Measurements from ENCODE around the gene RADIL. TPM values are rescaled to one million over a fixed set of nuclear protein-coding genes. Genes with fewer than 3 reads are reported as not detected.

The RADIL gene
- total RNA-seq, 2 experiments from 2014 or later = 0.17 to 0.28 TPM

DNA sequence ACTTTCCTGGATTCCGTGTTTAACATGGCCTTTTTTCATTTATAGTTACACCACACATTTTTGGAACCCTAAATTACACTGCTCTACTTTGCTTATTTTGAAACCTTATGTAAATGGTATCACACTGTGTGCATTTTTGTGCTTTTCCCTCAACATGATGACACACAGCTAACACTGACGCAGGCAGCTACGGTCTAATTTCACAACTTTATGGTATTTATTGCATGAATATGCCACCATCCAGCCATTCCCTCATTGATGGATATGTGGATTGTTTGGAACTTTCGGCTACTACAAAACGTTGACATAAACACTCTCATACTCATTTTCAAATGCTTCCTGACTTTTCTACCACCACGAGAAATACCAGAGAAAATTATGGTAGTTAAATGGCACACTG, 28.6 kb downstream of the RADIL start:
- H3K9me3 Mint-ChIP-seq = no peaks in the 10 kb centered on the region
- H3K4me3 Mint-ChIP-seq = no peak overlapping the region
- peaks cover 22% of the 10 kb centered on the region for H3K27me3 Mint-ChIP-seq
- DNase-seq = no peak
- no peak overlapping the region for H3K27ac Mint-ChIP-seq
- H3K36me3 Mint-ChIP-seq = no peaks in the 10 kb centered on the region
- no peak for ATAC-seq (ENCODE audit: low read depth)
- H3K4me1 Mint-ChIP-seq = peaks cover 7% of the 10 kb centered on the region
- POLR2A ChIA-PET = no interaction called here

DNA sequence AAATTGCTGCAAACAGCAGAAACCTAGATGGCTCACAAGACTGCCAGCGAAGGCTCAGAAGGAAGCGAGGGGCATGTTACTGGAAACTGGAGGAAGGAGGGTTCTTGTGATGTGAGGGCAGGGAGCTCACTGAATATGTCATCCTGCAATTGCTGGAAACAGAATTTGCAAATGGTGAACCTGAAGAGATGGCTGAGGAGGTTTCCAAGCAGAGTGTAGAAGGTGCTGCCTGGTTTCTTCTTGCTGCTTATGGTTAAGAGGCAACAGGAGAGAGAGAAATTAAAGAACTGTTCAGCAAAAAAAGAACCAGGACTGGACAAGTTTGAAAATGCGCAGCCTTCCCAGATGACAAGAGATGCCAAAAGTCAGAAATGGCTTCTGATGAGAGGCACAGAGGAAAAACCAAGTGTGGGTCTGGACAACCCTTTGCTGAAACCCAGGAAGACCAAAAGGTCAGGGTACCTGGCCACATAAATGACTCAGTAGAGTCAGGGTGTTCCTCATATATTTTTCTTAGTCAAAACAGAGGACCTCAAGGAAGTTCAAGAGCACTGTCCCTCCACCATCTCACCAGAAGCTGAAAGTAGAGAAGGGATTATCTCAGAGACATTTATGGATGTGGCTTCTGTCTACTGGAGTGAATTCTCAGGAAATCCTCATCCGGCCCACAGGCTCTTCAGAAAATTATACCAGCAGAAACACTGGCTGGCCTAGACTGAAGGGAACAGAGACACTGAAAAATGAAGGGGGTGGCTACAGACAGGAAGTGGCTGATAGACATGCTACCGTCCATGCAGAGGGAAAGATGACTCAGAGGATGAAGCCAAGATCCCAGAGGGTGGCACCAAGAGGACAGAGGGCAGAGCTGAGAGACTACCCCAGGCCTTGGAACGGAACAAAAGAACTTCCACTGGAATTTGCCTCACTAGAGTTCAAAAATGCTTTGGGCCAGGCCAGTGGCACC, 31.8 kb downstream of the RADIL start:
- Mint-ChIP-seq H3K4me1 (peaks cover 7% of the 10 kb centered on the region), H3K36me3 (no peaks in the 10 kb centered on the region), H3K4me3 (no peak overlapping the region), H3K9me3 (no peaks in the 10 kb centered on the region), H3K27me3 (peaks cover 13% of the 10 kb centered on the region), H3K27ac (no peak overlapping the region)
- POLR2A ChIA-PET = interaction anchor here (0.6 kb wide), 1 partner anchor 949 kb away, joined by 4 read pairs; no protein-coding TSS in a partner anchor
- peak; percentile 62 for ATAC-seq (ENCODE audit: low read depth)
- no peak for DNase-seq

DNA sequence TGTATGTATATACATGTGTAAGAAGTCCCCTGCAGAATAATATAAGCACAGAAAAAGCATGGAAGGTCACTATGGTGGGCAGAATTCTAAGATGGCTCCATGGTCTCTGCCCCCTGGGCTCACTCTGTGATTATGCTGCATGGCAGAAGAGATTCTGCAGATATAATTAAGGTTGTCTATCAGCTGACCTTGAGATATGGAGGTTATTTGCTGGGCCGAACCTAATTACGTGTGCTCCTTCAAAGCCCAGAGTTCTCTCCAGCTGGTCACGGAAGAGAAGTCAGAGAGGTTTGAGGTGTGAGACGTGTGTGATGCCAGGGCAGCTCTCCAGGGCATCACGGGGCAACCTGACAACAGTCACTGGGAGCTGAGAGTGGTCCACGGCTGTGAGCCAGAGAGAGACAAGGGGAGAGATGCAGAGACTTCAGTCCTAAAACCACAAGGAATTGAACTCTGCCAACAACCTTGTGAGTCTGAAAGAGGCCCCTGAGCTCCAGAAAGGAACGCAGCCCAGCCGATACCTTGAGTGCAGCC, 33.2 kb downstream of the RADIL start:
- ATAC-seq (ENCODE audit: low read depth) (no peak), DNase-seq (no peak)
- Mint-ChIP-seq H3K4me3 (no peak overlapping the region), H3K9me3 (no peaks in the 10 kb centered on the region), H3K27ac (no peak overlapping the region), H3K27me3 (peaks cover 16% of the 10 kb centered on the region), H3K36me3 (no peaks in the 10 kb centered on the region), H3K4me1 (peaks cover 10% of the 10 kb centered on the region)
- POLR2A ChIA-PET = no interaction called here

DNA sequence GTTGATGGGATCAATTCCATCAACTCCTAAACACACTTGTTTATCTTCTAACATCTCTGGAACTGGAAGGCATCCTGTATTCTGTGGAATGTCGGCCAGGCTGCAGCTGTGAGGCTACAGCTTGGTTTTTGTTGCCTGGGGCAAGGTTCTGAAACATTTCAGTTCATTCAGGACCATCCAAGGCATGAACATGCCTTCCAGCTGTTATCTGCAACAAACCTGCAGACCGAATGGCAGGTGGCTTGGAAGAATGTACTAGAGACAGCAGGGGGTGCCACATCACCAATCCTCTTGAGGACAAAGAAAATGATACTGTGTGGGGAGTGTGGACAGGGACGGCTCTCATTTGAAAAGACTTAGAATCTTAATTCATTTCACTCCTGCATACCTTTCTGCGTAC, 34.1 kb downstream of the RADIL start:
- peak; percentile 75 for ATAC-seq (ENCODE audit: low read depth)
- Mint-ChIP-seq H3K27me3 (peaks cover 23% of the 10 kb centered on the region), H3K27ac (no peak overlapping the region), H3K9me3 (no peaks in the 10 kb centered on the region), H3K4me3 (no peak overlapping the region), H3K36me3 (no peaks in the 10 kb centered on the region), H3K4me1 (peaks cover 11% of the 10 kb centered on the region)
- DNase-seq = no peak
- POLR2A ChIA-PET = interaction anchor here (0.7 kb wide), 1 partner anchor 67 kb away, joined by 3 read pairs; no protein-coding TSS in a partner anchor

DNA sequence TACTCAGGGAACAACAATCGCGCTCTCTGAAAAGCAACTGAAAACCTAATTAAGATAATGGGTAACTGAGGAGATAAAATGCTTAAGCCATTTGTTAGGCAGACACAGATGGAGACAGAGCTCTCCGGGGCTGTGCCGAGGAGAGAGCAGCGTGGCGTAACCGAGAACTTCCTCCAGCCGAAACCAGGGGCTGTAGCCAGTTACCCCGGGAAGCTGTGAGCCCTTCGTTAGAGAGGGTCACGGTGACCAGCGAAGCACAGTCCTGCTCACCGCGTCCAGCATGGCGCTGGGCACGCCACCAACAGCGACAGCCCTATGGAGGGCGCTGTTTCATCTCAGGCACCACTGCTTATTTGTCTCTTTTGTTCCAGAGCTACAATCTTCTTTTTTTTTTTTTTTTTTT, 37.8 kb downstream of the RADIL start:
- Mint-ChIP-seq H3K36me3 (no peaks in the 10 kb centered on the region), H3K27me3 (peaks cover 23% of the 10 kb centered on the region)

DNA sequence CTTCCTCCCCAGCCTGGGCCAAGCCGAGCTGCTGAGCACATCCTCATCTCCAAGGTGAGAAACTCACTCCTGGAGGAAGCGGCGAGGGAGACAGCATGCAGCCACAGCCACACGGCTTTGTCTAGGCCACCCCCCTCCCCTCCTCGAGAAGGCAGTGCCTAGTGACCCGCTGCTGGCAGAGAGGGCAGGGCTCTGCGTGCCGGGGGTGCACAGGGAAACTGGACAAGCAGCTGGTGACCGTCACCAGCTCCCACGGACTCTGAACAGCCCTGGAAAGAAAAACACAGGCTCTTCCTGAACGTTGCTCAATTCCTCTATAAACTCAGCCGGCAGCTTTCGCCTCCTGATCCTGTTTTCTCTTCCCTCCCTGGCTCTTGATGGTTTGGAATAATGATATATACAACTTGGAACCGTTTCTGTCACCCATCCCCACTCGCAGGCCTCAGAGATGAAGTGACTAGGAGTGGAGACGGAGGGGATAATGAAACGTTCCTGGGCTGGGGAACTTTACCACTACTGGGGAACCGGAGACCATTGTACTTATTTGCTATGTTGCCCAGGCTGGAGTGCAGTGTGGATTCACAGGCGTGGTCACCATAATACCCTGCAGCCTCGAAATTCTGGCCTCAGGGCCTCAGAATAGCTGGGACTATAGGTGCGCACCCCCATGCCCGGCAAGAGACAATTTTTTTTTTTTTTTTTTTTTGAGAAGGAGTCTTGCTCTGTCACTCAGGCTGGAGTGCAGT, 41.0 kb downstream of the RADIL start:
- H3K4me1 Mint-ChIP-seq = peaks cover 4% of the 10 kb centered on the region
- POLR2A ChIA-PET = interaction anchor here (0.5 kb wide), 1 partner anchor 1440 kb away, joined by 3 read pairs; no protein-coding TSS in a partner anchor

More for the DNA sequence above, 37.8 kb downstream of the RADIL start:
- H3K4me1 Mint-ChIP-seq = peaks cover 4% of the 10 kb centered on the region
- H3K4me3 Mint-ChIP-seq = no peak overlapping the region
- ATAC-seq (ENCODE audit: low read depth) = no peak
- POLR2A ChIA-PET = no interaction called here
- DNase-seq = no peak
- H3K9me3 Mint-ChIP-seq = no peaks in the 10 kb centered on the region
- no peak overlapping the region for H3K27ac Mint-ChIP-seq

DNA sequence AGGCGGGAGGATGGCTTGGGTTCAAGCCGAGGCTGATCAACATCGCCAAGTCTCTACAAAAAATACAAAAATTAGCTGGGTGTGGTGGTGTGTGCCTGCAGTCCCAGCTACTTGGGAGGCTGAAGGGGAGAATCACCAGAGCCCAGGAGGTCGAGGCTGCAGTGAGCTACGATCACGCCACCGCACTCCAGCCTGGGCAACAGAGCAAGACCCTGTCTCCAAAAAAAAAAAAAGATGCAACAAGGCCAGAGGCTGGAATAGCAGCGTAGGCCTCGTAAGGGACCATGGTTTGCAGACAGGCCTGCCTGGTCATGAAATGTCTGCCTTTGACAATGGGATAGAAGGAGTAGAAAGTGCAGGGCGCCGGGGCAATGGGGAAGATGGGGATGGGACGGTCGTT, 41.7 kb downstream of the RADIL start:
- ATAC-seq (ENCODE audit: low read depth) (no peak), DNase-seq (no peak)
- H3K27me3 Mint-ChIP-seq = peaks cover 17% of the 10 kb centered on the region
- no peak overlapping the region for H3K27ac Mint-ChIP-seq
- POLR2A ChIA-PET = interaction anchor here (0.5 kb wide), 1 partner anchor 1441 kb away, joined by 3 read pairs; no protein-coding TSS in a partner anchor
- H3K4me1 Mint-ChIP-seq = peaks cover 4% of the 10 kb centered on the region
- no peaks in the 10 kb centered on the region for H3K36me3 Mint-ChIP-seq
- no peak overlapping the region for H3K4me3 Mint-ChIP-seq
- no peaks in the 10 kb centered on the region for H3K9me3 Mint-ChIP-seq

More for the DNA sequence above, 41.0 kb downstream of the RADIL start:
- ATAC-seq (ENCODE audit: low read depth) = no peak
- Mint-ChIP-seq H3K36me3 (no peaks in the 10 kb centered on the region), H3K27ac (no peak overlapping the region), H3K9me3 (no peaks in the 10 kb centered on the region), H3K27me3 (peaks cover 17% of the 10 kb centered on the region), H3K4me3 (no peak overlapping the region)
- no peak for DNase-seq

DNA sequence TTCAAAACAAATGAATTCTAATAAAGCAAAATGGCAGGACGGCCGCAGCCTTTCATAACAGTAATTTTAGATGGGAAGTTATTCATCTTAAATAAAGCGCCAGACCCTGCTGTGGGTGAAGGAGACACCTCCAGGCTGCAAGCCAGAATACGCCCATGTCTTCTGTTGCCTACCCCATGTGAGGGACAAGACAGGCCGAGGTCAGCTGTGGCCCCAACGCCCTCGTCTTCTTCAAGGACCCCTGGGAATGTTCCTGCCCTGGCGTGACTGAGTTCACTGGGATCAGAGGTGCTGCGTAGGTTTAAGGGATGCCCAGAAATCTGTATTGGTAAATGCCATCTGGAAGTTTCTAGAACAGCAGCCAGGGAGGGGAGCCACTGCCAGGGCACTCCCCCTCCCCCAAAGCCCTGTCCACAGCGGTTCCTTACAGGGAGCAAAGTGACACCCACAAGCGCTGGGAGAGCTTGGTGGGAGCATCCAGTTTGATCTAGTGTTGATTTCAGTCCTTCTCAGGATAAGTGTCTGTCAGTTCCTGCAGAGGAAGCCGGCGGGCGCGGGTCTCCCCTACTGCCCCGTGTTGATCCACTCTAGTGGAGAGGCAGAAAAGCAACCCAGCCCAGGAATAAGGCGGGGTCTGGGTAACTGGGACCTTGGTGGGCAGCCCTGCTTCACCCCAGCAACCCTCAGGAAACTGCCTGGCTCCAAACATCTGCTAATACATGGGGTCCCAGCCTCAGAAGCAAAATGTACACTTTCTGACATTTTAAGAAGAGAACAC, 42.3 kb downstream of the RADIL start:
- no peak for DNase-seq
- Mint-ChIP-seq H3K27me3 (peaks cover 14% of the 10 kb centered on the region), H3K4me1 (peaks cover 4% of the 10 kb centered on the region), H3K36me3 (no peaks in the 10 kb centered on the region), H3K27ac (no peak overlapping the region), H3K4me3 (no peak overlapping the region), H3K9me3 (no peaks in the 10 kb centered on the region)
- ATAC-seq (ENCODE audit: low read depth) = no peak
- POLR2A ChIA-PET = no interaction called here

DNA sequence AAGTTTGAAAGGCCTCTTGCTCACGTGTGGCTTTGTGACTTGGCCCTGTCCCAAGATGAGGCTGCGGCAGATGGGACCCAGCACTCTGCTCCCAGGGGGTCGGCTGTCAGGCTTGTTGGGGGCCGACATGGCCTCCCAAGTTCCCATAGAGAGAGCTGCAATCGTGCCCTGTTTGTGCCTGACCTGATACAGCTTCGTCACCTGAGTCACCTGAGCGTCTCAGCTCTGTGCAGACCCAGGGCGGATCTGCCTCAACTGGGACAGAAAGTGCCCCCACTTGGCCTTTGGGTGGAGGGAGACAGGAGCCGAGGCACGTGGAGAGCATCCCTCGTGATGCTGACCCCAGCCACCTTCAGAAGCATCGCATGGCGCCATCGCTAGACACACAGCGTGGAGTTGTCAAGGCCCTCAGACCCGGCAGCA, 43.4 kb downstream of the RADIL start:
- Mint-ChIP-seq H3K27ac (no peak overlapping the region), H3K4me1 (no peaks in the 10 kb centered on the region), H3K36me3 (no peaks in the 10 kb centered on the region), H3K4me3 (no peak overlapping the region), H3K27me3 (peaks cover 5% of the 10 kb centered on the region), H3K9me3 (no peaks in the 10 kb centered on the region)
- POLR2A ChIA-PET = no interaction called here
- DNase-seq (no peak), ATAC-seq (ENCODE audit: low read depth) (no peak)

DNA sequence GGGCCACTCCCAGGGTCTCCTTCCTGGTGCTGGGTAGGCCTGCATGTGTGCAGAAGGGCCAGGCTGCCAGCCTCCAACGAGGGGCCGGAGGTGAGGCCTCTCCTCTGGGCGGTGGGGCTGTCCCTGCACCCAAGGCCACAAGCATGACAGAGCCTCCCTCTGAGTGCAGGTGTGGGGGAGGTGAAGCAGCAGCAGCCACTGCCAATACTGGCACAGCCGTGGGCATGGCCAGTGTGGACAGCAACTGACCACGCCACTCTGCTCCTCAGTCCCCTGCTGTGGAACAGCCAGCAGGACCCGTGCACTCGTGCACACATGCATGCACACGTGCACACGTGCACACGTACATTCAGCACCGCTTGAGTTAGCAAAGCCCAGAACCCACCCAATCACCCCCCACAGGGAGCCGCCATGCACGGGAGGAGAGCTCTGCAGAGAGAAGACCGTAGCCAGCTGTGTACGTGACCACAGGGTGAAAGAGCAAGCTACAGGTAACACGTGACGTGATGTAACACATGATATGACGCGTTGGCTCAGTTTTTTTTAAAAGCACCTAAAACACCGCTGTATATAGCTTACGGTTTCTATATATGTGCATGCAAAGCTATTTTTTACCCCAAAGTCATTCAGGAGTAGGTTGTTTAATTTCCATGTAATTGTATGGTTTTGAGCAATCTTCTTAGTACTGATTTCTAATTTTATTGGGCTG, 44.7 kb downstream of the RADIL start:
- ATAC-seq (ENCODE audit: low read depth) = no peak
- Mint-ChIP-seq H3K27me3 (no peaks in the 10 kb centered on the region), H3K4me1 (no peaks in the 10 kb centered on the region), H3K4me3 (no peak overlapping the region), H3K36me3 (no peaks in the 10 kb centered on the region), H3K27ac (no peak overlapping the region), H3K9me3 (no peaks in the 10 kb centered on the region)
- no peak for DNase-seq
- POLR2A ChIA-PET = no interaction called here

DNA sequence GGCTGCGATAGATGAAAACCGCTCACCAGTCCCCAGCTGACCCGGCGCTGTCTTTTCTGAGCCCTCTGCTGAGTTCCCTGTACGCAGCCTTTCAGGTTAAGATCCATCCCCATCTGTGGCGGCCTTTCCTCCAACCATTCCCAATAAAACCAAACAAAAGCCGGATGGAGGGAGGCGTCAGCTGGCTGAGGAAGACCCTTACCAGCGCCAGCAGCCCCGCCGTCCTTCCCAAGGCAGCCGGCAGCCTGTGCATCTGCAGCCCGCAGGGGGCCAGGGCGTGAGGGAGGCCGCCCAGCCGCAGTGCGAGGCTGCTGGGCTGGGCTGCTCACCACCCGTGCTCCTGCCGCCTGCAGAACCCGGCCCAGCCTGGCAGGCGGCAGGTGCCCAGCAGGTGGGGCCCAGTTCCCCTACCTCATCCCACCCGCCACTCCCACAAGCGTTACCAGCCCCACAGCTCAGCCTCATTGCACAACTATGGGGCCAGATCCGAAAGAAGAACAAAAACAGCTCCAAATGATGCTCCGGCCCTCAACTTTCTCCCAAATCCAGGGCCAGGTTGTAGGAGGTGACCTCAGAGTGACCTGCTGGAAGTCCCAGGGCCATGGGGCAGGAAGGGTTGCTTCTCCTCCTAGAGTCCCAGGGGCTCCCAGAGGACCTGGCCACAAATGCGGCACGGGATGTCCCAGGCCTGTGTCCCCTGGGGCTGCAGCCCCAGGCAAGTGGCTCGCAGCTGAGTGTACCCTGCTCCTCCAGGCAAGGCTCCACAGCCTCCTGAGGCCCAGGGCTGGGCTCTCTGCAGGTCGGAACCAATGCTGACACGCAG, 45.5 kb downstream of the RADIL start:
- no peak overlapping the region for H3K4me3 Mint-ChIP-seq
- H3K27me3 Mint-ChIP-seq = no peaks in the 10 kb centered on the region
- no peaks in the 10 kb centered on the region for H3K9me3 Mint-ChIP-seq
- H3K27ac Mint-ChIP-seq = no peak overlapping the region
- DNase-seq (no peak), ATAC-seq (ENCODE audit: low read depth) (no peak)
- no peaks in the 10 kb centered on the region for H3K4me1 Mint-ChIP-seq
- H3K36me3 Mint-ChIP-seq = no peaks in the 10 kb centered on the region
- POLR2A ChIA-PET = no interaction called here
